Right forelimb (tissue), 1 donor: ENCODE data around the gene PPP2R2C.

Source experiments
- DNase-seq: peaks from one replicate; pipeline ENCODE4 v3.0.0-alpha.2; 2018

The PPP2R2C gene

DNA sequence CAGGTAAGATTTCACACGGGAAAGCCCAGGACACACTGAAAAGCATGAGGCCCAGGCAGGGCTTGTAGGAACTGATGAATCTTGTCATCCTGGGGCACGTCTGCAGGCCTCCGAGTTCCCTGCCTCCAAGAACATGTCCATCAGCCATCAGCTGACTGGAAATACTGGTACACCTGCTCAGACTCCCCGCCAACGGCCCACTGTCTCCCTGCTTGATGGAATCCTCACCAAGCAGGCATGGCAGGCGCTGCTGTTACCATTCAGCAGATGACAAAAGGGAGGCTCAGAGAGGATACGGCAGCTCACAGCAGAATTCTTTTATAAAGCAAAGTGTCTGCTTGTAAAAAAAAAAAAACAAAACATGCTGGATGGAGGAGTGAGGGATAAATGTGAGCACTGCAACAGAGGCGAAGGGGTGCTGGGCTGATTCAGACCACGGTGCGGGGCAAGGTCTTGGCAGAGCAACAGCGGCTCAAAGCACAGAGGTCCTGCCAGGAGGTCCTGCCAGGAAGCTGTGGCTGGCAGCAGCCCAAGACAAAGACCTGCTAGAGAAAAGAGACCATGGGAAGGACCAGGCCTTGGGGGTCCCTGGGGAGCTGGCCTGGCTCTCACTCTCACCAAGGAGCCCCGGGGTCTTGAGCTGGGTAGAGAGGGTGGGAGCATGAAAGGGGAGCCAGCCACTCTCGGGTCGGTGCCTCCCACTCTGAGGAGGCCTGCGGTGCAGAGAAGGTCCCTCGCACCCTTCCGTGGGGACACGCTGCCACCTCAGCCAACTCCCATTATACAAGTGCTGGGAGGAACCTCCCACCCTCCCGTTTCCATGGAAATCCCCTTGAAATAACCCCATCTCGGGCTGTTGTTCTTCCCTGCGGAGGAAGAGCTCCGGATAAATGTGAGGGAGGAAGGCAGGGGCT lies 25.6 kb downstream of the PPP2R2C start:
- no peak for DNase-seq

GRCh38 chr4:6446130-6446482 lies 26.3 kb downstream of the PPP2R2C start:
- DNase-seq: no peak

DNA sequence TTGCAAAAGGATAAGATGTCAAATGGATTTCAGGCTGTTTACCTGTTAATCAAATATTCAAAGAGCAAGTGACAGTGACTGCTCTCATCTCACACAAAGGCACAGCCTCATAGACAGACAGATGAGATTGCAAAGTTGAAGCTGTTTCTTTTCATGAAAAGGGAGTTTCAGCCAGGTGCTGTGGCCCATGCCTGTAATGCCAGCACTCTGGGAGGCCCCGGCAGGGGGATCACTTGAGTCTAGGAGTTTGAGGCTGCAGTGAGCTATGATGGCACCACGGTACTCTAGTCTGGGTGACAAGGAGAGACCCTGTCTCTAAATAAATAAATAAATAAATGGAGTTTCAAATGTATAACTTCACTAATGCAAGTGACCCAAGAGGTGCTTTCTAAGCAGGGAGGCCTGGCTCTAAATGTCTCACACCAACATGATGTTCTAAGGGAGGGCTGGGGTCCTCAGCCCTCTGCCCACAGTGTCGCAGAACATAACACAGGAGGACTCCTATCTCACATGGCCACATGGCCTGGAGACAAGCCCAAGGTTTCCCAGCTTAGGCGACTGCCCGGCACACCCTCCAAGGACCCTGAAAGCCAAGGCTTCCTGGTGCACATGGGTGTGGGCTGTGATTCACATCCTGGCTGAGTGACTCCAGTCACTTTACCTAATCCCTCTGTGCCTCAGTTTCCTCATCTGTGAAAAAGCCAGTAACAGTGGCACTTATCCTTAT lies 26.8 kb downstream of the PPP2R2C start:
- no peak for DNase-seq

GRCh38 chr4:6444582-6444981 lies 27.8 kb downstream of the PPP2R2C start:
- no peak for DNase-seq

- no peak for DNase-seq
These were observed 29.1 kb downstream of the PPP2R2C start for GRCh38 chr4:6443035-6444023.

GRCh38 chr4:6442555-6442954 lies 29.9 kb downstream of the PPP2R2C start:
- no peak for DNase-seq

- DNase-seq: no peak
These were observed 30.7 kb downstream of the PPP2R2C start for GRCh38 chr4:6441758-6442157.

DNA sequence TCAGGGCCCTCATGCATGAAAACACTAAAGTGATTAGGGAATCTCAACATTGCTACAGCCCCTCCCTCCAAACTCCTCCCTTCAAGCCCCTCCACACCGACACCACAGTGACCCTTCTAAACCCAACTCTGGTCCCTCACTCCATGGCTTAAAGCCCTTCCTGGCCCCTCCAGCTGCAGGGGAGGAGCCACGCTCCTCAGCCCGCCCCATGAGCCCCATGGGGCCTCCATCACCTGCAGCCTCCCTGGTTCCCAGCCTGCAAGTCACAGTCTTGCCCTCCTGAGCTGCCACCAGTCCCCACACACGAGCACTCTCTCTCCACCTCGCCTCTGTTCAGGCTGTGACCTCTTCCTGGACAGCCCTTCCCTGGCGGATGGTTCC lies 31.2 kb downstream of the PPP2R2C start:
- no peak for DNase-seq

GRCh38 chr4:6440506-6441201 lies 31.8 kb downstream of the PPP2R2C start:
- no peak for DNase-seq

DNA sequence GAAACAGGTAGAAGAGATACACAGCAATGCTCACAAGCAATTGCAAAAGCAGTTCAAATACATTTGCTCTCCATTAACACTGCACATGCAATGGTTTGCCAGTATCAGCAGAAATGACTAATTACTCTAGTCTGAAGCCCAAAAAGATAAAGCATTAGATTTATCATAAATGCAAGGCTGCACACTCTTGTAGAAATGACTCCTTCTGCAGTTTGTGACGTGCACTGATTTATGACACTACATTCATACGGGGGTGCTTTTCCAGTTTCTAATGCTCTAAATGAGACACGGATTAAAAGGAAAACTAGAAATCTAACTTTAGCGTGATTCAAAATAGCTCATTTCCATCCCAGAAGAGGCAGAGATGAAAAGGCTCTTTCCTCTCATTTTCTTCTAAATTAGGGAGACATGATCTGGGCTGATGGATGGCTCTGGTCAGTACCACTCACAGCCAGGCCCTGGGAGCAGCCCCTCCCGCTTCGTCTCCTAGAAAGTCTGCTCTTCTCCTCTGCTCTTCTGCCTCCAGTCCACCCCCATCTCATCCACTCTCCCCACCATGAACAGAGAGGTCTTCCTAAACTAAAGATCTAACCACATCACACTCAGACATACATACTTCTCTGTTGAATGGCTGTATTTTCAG lies 33.2 kb downstream of the PPP2R2C start:
- no peak for DNase-seq

DNA sequence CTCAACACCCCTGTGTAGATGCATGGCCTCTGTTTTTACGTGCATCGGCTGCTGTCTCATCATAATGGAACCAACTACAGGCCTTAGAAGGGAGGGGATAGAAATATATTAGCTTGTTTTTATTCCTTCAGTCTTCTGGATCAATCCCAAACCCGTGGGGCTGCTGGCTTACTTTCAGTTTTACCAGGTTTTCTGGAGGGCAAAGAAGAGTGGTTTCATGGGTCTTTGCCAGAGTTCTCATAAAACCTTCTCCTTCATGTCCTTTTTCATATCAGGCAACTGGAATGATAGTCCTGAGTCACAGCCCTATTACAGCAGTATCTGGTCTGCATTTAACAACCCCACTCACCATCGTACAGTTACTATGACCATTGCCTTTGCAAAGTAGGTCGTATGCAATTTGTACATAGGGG lies 34.6 kb downstream of the PPP2R2C start:
- no peak for DNase-seq

DNA sequence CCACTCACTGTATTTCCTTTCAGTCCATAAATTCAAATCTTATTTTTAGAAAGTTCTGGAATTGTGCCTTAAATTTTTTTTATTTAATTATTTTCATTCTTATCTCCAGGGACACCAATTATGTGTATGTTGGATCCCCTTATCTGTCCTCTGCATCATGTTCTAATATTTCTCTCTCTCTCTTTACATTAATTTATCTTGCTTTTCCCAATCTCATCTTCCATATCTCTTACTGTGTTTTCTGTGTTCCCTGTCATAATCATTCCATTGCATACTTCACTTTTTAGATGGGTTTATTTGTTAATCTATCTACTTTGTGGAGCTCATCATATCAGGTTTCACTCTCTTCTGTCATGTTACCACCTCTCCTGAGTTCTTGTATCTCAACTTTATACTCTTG lies 37.4 kb downstream of the PPP2R2C start:
- DNase-seq: no peak

DNA sequence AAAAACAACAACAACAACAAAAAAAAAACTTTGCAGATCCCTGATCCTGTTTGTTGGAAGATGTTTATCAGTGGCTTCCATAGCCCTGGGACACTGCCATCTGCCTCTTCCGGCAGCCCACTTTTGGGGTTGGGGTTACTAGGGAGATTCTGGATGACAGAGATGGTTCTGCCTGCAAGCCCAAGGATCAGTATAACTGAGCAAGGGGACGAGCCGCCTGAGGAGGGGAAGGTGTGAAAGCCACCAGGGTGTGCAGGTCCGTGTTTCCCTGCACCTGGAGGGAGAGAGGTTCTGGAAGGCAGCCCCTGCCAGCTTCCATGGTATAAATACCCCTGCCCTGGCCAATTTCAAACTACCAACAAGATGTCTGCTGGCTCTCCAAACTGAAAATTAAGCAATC lies 41.5 kb downstream of the PPP2R2C start:
- DNase-seq: no peak

DNA sequence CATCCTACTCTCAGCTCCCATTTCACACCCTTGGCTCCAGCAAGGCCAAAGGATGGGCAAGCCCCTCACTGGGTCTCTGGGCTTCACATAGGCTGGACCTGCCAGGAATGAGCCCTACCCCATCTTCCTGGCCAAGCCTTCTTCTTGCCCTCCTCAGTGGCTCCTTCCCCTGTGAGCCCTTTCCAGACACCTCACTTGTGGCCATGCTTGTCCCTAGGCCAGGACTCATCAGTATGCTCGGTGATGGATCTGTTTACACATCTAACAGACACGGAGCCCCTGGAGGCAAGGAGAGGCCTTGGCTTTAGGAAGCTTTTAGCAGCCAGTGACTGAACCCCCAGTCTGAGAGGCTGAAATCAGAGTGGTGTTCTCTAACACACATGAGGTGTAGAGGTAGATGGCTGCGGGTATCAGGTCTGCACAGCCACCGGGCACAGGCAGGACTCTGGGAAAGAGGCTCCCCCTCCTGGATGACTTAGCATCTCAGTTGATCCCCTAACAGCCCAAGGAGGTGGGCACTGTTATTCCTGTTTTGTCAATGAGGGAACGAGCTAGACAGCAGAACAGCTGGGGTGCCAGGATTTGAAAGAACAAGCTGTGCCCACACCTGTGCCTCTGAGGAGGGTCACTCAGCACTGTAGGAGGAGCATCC lies 44.8 kb downstream of the PPP2R2C start:
- no peak for DNase-seq

DNA sequence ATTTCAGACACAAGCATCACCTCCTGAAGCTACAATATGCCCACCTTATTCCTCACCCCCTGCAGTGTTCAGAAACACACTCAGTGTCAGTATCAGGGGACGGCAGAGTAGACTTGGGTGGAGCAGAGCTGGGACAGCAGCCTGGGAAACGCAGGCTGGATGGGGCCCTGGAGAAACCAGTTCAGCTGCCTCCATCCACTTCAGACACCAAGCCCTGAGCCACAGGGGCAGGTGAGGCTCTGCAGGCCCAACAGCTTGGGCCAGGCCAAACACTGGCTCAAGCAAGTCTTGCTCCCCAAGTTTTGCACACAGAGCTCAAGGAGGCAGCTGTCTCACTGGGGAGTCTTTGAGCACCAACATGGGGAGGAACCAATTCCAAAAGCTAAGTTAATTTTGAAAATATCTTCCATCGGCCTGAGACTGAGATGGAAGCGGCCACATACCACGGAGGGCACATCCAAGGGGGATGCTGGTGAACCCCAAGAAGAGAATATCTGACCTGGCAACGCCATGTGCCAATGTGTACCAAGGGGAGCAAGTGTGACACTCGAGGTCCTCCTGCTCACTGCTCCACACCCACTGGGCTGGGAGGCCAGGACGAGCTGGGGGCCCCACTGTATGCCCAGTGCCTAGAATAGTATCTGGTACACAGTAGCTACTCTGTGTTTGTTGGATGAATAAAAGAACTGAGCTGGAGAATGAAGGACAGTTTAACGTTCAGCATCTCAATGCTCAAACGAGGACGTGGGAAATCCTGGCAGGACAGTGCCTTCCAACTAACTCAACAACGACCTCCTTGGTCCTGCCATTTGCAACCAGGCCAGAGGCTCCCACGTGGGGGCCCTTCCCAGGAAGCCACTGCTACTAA lies 45.6 kb downstream of the PPP2R2C start:
- no peak for DNase-seq

GRCh38 chr4:6425911-6426310 lies 46.5 kb downstream of the PPP2R2C start:
- no peak for DNase-seq

- DNase-seq: no peak
These were observed 47.1 kb downstream of the PPP2R2C start for GRCh38 chr4:6425336-6425735.

- DNase-seq: no peak
These were observed 48.0 kb downstream of the PPP2R2C start for GRCh38 chr4:6424425-6424824.

DNA sequence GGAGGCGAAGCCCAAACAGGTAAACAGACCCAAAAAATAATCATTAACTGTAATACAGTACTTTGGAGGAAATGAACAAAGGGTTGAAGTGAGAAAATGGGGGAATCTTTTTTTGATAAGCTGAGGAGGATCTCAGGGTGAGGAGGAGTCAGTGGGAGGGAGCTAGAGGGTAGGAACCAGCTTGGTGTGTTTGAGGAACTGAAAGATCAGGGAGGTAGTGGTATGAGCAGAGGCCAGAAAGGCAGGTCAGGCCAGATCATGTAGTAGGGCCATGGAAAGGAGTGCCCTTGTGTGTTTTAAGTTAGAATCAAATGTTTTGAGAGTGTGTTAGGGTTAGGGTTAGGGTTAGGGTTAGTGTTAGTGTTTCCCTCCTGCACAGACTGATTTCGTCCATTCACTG lies 48.8 kb downstream of the PPP2R2C start:
- no peak for DNase-seq

GRCh38 chr4:6422866-6423265 lies 49.5 kb downstream of the PPP2R2C start:
- DNase-seq: no peak
